MM.1S (cell line): ENCODE data around the gene MSMP.

Experiments
- DNase-seq: peaks from one replicate; pipeline ENCODE4 v3.0.0-alpha.2; 2015
- H2AFZ ChIP-seq: fragments of 300-600 bp; sonication (generic); 2 replicates; pipeline ENCODE4 v1.6.0; 2016; ENCODE audit warnings: antibody characterized with exemption, low read length
- H3F3A ChIP-seq: fragments of 300-600 bp; sonication (generic); 2 replicates; pipeline ENCODE4 v1.6.1; 2016; ENCODE audit warnings: mild to moderate bottlenecking, antibody characterized with exemption, low read length, moderate library complexity, mixed read lengths; ENCODE audit not compliant: insufficient read depth
- H3K27ac ChIP-seq: fragments of 300-600 bp; sonication (generic); 2 replicates; pipeline ENCODE4 v1.5.1; 2016; ENCODE audit warnings: mild to moderate bottlenecking, low read length
- H3K27me3 ChIP-seq: fragments of 300-600 bp; sonication (generic); replicated peaks from 2 replicates; pipeline ENCODE4 v1.6.0; 2016; ENCODE audit warnings: low read length; ENCODE audit not compliant: insufficient read depth
- H3K36me3 ChIP-seq: fragments of 300-600 bp; sonication (generic); replicated peaks from 2 replicates; pipeline ENCODE4 v1.6.1; 2016; ENCODE audit warnings: mild to moderate bottlenecking, low read length, mixed read lengths; ENCODE audit not compliant: insufficient read depth
- H3K4me1 ChIP-seq: fragments of 300-600 bp; sonication (generic); 2 replicates; pipeline ENCODE4 v1.6.1; 2016; ENCODE audit warnings: low read length, mixed read lengths
- H3K4me2 ChIP-seq: fragments of 300-600 bp; sonication (generic); 2 replicates; pipeline ENCODE4 v1.6.0; 2016; ENCODE audit warnings: low read depth, low read length
- H3K4me3 ChIP-seq: fragments of 300-600 bp; sonication (generic); 2 replicates; pipeline ENCODE4 v1.5.1; 2016; ENCODE audit warnings: low read length, mixed read lengths
- H3K79me2 ChIP-seq: fragments of 300-600 bp; sonication (generic); 2 replicates; pipeline ENCODE4 v1.6.1; 2016; ENCODE audit warnings: mixed run types, low read length, mixed read lengths
- H3K9ac ChIP-seq: fragments of 300-600 bp; sonication (generic); 2 replicates; pipeline ENCODE4 v1.6.1; 2016; ENCODE audit warnings: low read length, mixed read lengths
- H3K9me2 ChIP-seq: fragments of 300-600 bp; sonication (generic); replicated peaks from 2 replicates; pipeline ENCODE4 v1.6.1; 2016; ENCODE audit warnings: mild to moderate bottlenecking, low read length, mixed read lengths; ENCODE audit not compliant: insufficient read depth
- H3K9me3 ChIP-seq: fragments of 300-600 bp; sonication (generic); replicated peaks from 2 replicates; pipeline ENCODE4 v1.6.1; 2016; ENCODE audit warnings: mild to moderate bottlenecking, low read length, mixed read lengths; ENCODE audit not compliant: insufficient read depth
- H4K20me1 ChIP-seq: fragments of 300-600 bp; sonication (generic); 2 replicates; pipeline ENCODE4 v1.6.1; 2016; ENCODE audit warnings: mild to moderate bottlenecking, low read length, moderate library complexity, mixed read lengths; ENCODE audit not compliant: insufficient read depth
- CTCF ChIP-seq: fragments of 300-600 bp; sonication (generic); IDR thresholded peaks from 2 replicates; pipeline ENCODE4 v1.5.1; 2016; ENCODE audit warnings: antibody characterized with exemption, low read length, mixed read lengths
- EZH2 ChIP-seq: fragments of 300-600 bp; sonication (generic); optimal IDR thresholded peaks from 2 replicates; pipeline ENCODE3; 2017; ENCODE audit warnings: low read depth, mild to moderate bottlenecking, antibody characterized with exemption, low read length, mixed read lengths
- EZH2phosphoT487 ChIP-seq: fragments of 300-600 bp; sonication (generic); IDR thresholded peaks from 2 replicates; pipeline ENCODE4 v1.6.1; 2018; ENCODE audit warnings: antibody characterized with exemption, low read length

The MSMP gene

GRCh38 chr9:35754264-35754663, at the start of gene MSMP:
Gene MSMP, minus strand, starts transcription at chr9:35754276. Its CDS starts 147 bp downstream, at chr9:35754129.
- Histone ChIP-seq H3K9me2 (no peaks in the 10 kb centered on the region), H3K4me3 (no peak within 1 kb of the TSS), H4K20me1 (no peaks in the 10 kb centered on the region), H2AFZ (no peak within 1 kb of the TSS), H3K9me3 (no peaks in the 10 kb centered on the region), H3K27ac (no peak within 1 kb of the TSS), H3K36me3 (0 out of 2 replicates have a peak, but pooled peaks cover 5% of the 10 kb centered on the region), H3F3A (peaks cover 20% of the 10 kb centered on the region), H3K4me1 (peaks cover 24% of the 10 kb centered on the region), H3K4me2 (no peak within 1 kb of the TSS), H3K9ac (no peak within 1 kb of the TSS), H3K27me3 (no peaks in the 10 kb centered on the region), H3K79me2 (peaks cover 37% of the 10 kb centered on the region)
- TF ChIP-seq EZH2 (no peak), EZH2phosphoT487 (no peak), CTCF (no peak)
- DNase-seq, result no peak

- H3K27ac ChIP-seq, result no peak overlapping the region
- H3K4me2 ChIP-seq, result no peak overlapping the region
- H3K4me1 ChIP-seq, result peaks cover 23% of the 10 kb centered on the region
- H4K20me1 ChIP-seq, result no peaks in the 10 kb centered on the region
- H3K9me2 ChIP-seq, result no peaks in the 10 kb centered on the region
- H3K27me3 ChIP-seq, result peaks cover 1% of the 10 kb centered on the region; the same call in 1 of the 2 replicates
- no peak for TF ChIP-seq EZH2phosphoT487
- TF ChIP-seq EZH2, result no peak
- TF ChIP-seq CTCF, result no peak
- H2AFZ ChIP-seq, result no peak overlapping the region
- DNase-seq, result no peak
- no peaks in the 10 kb centered on the region for H3K9me3 ChIP-seq
- no peak overlapping the region for H3K4me3 ChIP-seq
- H3K36me3 ChIP-seq, result no peaks in the 10 kb centered on the region
- 0 out of 2 replicates have a peak, but pooled peaks cover 5% of the 10 kb centered on the region for H3F3A ChIP-seq
- no peaks in the 10 kb centered on the region for H3K79me2 ChIP-seq
- no peak overlapping the region for H3K9ac ChIP-seq
Observed at GRCh38 chr9:35801328-35802128, 47.5 kb upstream of the MSMP start.

- Histone ChIP-seq H3K4me2 (no peak overlapping the region), H3K27me3 (peaks cover 5% of the 10 kb centered on the region; the same call in 1 of the 2 replicates), H3K4me3 (no peak overlapping the region), H3K9me3 (no peaks in the 10 kb centered on the region), H3K79me2 (no peaks in the 10 kb centered on the region), H2AFZ (no peak overlapping the region), H3F3A (0 out of 2 replicates have a peak, but pooled peaks cover 5% of the 10 kb centered on the region), H3K27ac (no peak overlapping the region), H4K20me1 (no peaks in the 10 kb centered on the region), H3K36me3 (no peaks in the 10 kb centered on the region), H3K9ac (no peak overlapping the region), H3K9me2 (no peaks in the 10 kb centered on the region), H3K4me1 (peaks cover 23% of the 10 kb centered on the region)
- no peak for TF ChIP-seq CTCF
- TF ChIP-seq EZH2, result no peak
- TF ChIP-seq EZH2phosphoT487, result no peak
- DNase-seq, result no peak
Observed at GRCh38 chr9:35800530-35800929, 46.5 kb upstream of the MSMP start.
